HEK293 (cell line): ENCODE results near the gene MACROD1.

Experiments used
- CTCF ChIA-PET: fragments of 350-600 bp; formaldehyde crosslinking; extraction: SDS; loops from one replicate; lab custom pipeline; 2021; ENCODE audit warnings: antibody characterized with exemption; lab: Yijun Ruan, JAX
- POLR2A ChIA-PET: fragments of 300-600 bp; formaldehyde crosslinking; extraction: SDS; loops from one replicate; lab custom pipeline; 2020; ENCODE audit warnings: antibody characterized with exemption, inconsistent platforms; lab: Yijun Ruan, JAX
- H3K27ac ChIP-seq: fragments of 200-500 bp; sonication (Bioruptor generic); 2 replicates; pipeline ENCODE4 v1.5.1; 2014; ENCODE audit warnings: low read depth, low read length, control low read depth, inconsistent platforms; ENCODE audit errors: extremely low read depth
- H3K36me3 ChIP-seq, 2 experiments: fragments of 200-500 bp in 1 of 2; sonication (Bioruptor generic) in 1 of 2; 1 replicate in 1 of 2; 2 replicates in 1 of 2; pipeline ENCODE4 v1.5.1; 2014 to 2017; ENCODE audit warnings: inconsistent platforms in 2 of 2, low read length in 2 of 2; ENCODE audit not compliant: control insufficient read depth in 2 of 2, insufficient read depth in 1 of 2
- H3K4me1 ChIP-seq: fragments of 200-500 bp; sonication (Bioruptor generic); 2 replicates; pipeline ENCODE4 v1.5.1; 2014; ENCODE audit warnings: mild to moderate bottlenecking, low read length, inconsistent platforms; ENCODE audit not compliant: control insufficient read depth, insufficient read depth
- H3K4me3 ChIP-seq: 2 replicates; pipeline ENCODE4 v1.5.1; 2011; ENCODE audit warnings: low read depth, mild to moderate bottlenecking, control low read depth, low read length, moderate library complexity
- H3K9me3 ChIP-seq: fragments of 200-500 bp; sonication (Bioruptor generic); 2 replicates; pipeline ENCODE4 v1.5.1; 2014; ENCODE audit warnings: low read depth, low read length, inconsistent platforms; ENCODE audit not compliant: control insufficient read depth, insufficient read depth
- IKZF3 ChIP-seq: fragments of 450-650 bp; IDR thresholded peaks from 2 replicates; pipeline ENCODE4 v1.5.0; 2018; ENCODE audit warnings: missing biosample characterization, mild to moderate bottlenecking, missing genetic modification characterization, moderate library complexity
- KLF10 ChIP-seq: fragments of 450-650 bp; IDR thresholded peaks from 2 replicates; pipeline ENCODE4 v1.5.1; 2018; ENCODE audit warnings: missing biosample characterization, mild to moderate bottlenecking, missing genetic modification characterization
- MEIS1 ChIP-seq: sonication (generic); formaldehyde crosslinking; IDR thresholded peaks from 2 replicates; pipeline ENCODE4 v1.8.1; 2022; ENCODE audit warnings: missing genetic modification reagents, mild to moderate bottlenecking, borderline replicate concordance
- SP7 ChIP-seq: fragments of 450-650 bp; formaldehyde crosslinking; IDR thresholded peaks from 2 replicates; pipeline ENCODE4 v1.5.1; 2016; ENCODE audit warnings: missing biosample characterization, missing genetic modification characterization
- ZBTB21 ChIP-seq: fragments of 450-650 bp; formaldehyde crosslinking; IDR thresholded peaks from 2 replicates; pipeline ENCODE4 v1.5.1; 2017; ENCODE audit warnings: missing biosample characterization, missing genetic modification characterization
- ZIC2 ChIP-seq: fragments of 450-650 bp; formaldehyde crosslinking; IDR thresholded peaks from 2 replicates; pipeline ENCODE4 v1.5.1; 2016; ENCODE audit warnings: missing biosample characterization, missing genetic modification characterization
- ZNF174 ChIP-seq: fragments of 450-650 bp; formaldehyde crosslinking; IDR thresholded peaks from 2 replicates; pipeline ENCODE4 v1.5.0; 2017; ENCODE audit warnings: missing biosample characterization, mild to moderate bottlenecking, missing genetic modification characterization
- ZNF202 ChIP-seq: fragments of 450-650 bp; formaldehyde crosslinking; IDR thresholded peaks from 2 replicates; pipeline ENCODE4 v1.5.1; 2016; ENCODE audit warnings: missing biosample characterization, missing genetic modification characterization, borderline replicate concordance
- ZNF433 ChIP-seq: fragments of 450-650 bp; formaldehyde crosslinking; IDR thresholded peaks from 2 replicates; pipeline ENCODE4 v1.5.1; 2016; ENCODE audit warnings: missing biosample characterization, missing genetic modification characterization, low read depth
- ZNF48 ChIP-seq: fragments of 450-650 bp; formaldehyde crosslinking; IDR thresholded peaks from 2 replicates; pipeline ENCODE4 v1.5.1; 2016; ENCODE audit warnings: missing biosample characterization, missing genetic modification characterization
- ZNF544 ChIP-seq: fragments of 450-650 bp; formaldehyde crosslinking; IDR thresholded peaks from 2 replicates; pipeline ENCODE4 v1.5.0; 2017; ENCODE audit warnings: missing biosample characterization, missing genetic modification characterization
- ZNF561 ChIP-seq: fragments of 450-650 bp; IDR thresholded peaks from 2 replicates; pipeline ENCODE4 v1.5.1; 2018; ENCODE audit warnings: missing biosample characterization, missing genetic modification characterization, borderline replicate concordance
- ZNF571 ChIP-seq: fragments of 450-650 bp; formaldehyde crosslinking; IDR thresholded peaks from 2 replicates; pipeline ENCODE4 v1.5.0; 2017; ENCODE audit warnings: missing biosample characterization, missing genetic modification characterization
- ZNF585B ChIP-seq: fragments of 450-650 bp; formaldehyde crosslinking; IDR thresholded peaks from 2 replicates; pipeline ENCODE4 v1.5.1; 2016; ENCODE audit warnings: missing biosample characterization, missing genetic modification characterization
- ZNF623 ChIP-seq: fragments of 450-650 bp; formaldehyde crosslinking; IDR thresholded peaks from 2 replicates; pipeline ENCODE4 v1.5.1; 2016; ENCODE audit warnings: missing biosample characterization, missing genetic modification characterization
- ZNF629 ChIP-seq: fragments of 450-650 bp; formaldehyde crosslinking; IDR thresholded peaks from 2 replicates; pipeline ENCODE4 v1.5.1; 2017; ENCODE audit warnings: missing biosample characterization, missing genetic modification characterization
- ZNF777 ChIP-seq: fragments of 450-650 bp; formaldehyde crosslinking; IDR thresholded peaks from 2 replicates; pipeline ENCODE4 v1.5.1; 2017; ENCODE audit warnings: missing biosample characterization, missing genetic modification characterization, borderline replicate concordance
- ZNF791 ChIP-seq: fragments of 450-650 bp; formaldehyde crosslinking; IDR thresholded peaks from 2 replicates; pipeline ENCODE4 v1.5.1; 2016; ENCODE audit warnings: missing biosample characterization, missing genetic modification characterization
- ZNF837 ChIP-seq: fragments of 450-650 bp; formaldehyde crosslinking; IDR thresholded peaks from 2 replicates; pipeline ENCODE4 v1.5.1; 2016; ENCODE audit warnings: missing biosample characterization, missing genetic modification characterization
- TF ChIP-seq, protein P1 (sequence below): fragments of 450-650 bp; formaldehyde crosslinking; IDR thresholded peaks from 2 replicates; pipeline ENCODE4 v1.5.1; 2016; ENCODE audit warnings: missing biosample characterization, missing genetic modification characterization
- TF ChIP-seq, protein P2 (sequence below): fragments of 450-650 bp; formaldehyde crosslinking; IDR thresholded peaks from 2 replicates; pipeline ENCODE4 v1.5.1; 2016; ENCODE audit warnings: missing biosample characterization, missing genetic modification characterization
- TF ChIP-seq, protein P3 (sequence below): fragments of 450-650 bp; formaldehyde crosslinking; IDR thresholded peaks from 2 replicates; pipeline ENCODE4 v1.5.1; 2017; ENCODE audit warnings: missing biosample characterization, missing genetic modification characterization
- TF ChIP-seq, protein P4 (sequence below): fragments of 450-650 bp; formaldehyde crosslinking; IDR thresholded peaks from 2 replicates; pipeline ENCODE4; 2016; ENCODE audit warnings: missing biosample characterization, missing genetic modification characterization
- TF ChIP-seq, protein P5 (sequence below): fragments of 450-650 bp; formaldehyde crosslinking; IDR thresholded peaks from 2 replicates; pipeline ENCODE4 v1.5.1; 2016; ENCODE audit warnings: missing biosample characterization, missing genetic modification characterization, borderline replicate concordance
- TF ChIP-seq, protein P6 (sequence below): fragments of 450-650 bp; formaldehyde crosslinking; optimal IDR thresholded peaks from 2 replicates; pipeline ENCODE3; 2016; ENCODE audit warnings: missing biosample characterization, mild to moderate bottlenecking, missing genetic modification characterization

Gene MACROD1

DNA sequence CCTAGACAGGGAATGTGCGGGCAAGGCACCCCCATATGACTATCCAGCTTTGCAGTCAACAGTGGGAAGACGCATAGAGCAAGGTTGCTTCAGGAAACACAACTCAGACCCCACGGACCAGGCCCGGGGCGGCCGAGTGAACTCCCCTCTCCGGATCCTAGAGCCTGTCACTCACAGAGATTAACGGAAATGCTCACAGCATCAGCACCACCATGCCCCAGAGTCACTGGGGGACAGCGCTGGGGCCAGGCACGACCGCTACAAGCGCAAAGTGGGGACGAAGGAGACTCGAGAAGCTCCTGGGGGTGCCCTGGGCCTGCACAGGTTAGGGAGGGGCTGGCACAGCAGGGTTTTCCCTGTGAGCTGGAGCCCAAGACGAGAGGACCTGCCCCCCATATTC, 15.9 kb downstream of the MACROD1 start:
- CTCF ChIA-PET = interaction anchor here (0.6 to 8.9 kb wide), 14 partner anchors 12 to 672 kb away, joined by 3 to 70 read pairs (median 3); partner anchors contain the start of gene MARK2
- Histone ChIP-seq H3K4me1 (no peaks in the 10 kb centered on the region), H3K27ac (no peak overlapping the region), H3K4me3 (no peak overlapping the region), H3K9me3 (no peaks in the 10 kb centered on the region), H3K36me3 (no peaks in the 10 kb centered on the region)
- no peak for TF ChIP-seq SP7 (tag by site-specific recombination)
- TF ChIP-seq ZNF837 = no peak
- TF ChIP-seq ZIC2 (tag by site-specific recombination) = no peak
- TF ChIP-seq ZNF544 (tag by site-specific recombination) = no peak
- no peak for TF ChIP-seq MEIS1 (CRISPR knock-in tag)
- TF ChIP-seq, protein P1, sequence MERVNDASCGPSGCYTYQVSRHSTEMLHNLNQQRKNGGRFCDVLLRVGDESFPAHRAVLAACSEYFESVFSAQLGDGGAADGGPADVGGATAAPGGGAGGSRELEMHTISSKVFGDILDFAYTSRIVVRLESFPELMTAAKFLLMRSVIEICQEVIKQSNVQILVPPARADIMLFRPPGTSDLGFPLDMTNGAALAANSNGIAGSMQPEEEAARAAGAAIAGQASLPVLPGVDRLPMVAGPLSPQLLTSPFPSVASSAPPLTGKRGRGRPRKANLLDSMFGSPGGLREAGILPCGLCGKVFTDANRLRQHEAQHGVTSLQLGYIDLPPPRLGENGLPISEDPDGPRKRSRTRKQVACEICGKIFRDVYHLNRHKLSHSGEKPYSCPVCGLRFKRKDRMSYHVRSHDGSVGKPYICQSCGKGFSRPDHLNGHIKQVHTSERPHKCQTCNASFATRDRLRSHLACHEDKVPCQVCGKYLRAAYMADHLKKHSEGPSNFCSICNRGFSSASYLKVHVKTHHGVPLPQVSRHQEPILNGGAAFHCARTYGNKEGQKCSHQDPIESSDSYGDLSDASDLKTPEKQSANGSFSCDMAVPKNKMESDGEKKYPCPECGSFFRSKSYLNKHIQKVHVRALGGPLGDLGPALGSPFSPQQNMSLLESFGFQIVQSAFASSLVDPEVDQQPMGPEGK (tag by site-specific recombination) = no peak
- no peak for TF ChIP-seq ZNF571
- TF ChIP-seq ZNF629 (tag by site-specific recombination) = no peak
- TF ChIP-seq ZNF791 (tag by site-specific recombination) = no peak
- TF ChIP-seq, protein P2, sequence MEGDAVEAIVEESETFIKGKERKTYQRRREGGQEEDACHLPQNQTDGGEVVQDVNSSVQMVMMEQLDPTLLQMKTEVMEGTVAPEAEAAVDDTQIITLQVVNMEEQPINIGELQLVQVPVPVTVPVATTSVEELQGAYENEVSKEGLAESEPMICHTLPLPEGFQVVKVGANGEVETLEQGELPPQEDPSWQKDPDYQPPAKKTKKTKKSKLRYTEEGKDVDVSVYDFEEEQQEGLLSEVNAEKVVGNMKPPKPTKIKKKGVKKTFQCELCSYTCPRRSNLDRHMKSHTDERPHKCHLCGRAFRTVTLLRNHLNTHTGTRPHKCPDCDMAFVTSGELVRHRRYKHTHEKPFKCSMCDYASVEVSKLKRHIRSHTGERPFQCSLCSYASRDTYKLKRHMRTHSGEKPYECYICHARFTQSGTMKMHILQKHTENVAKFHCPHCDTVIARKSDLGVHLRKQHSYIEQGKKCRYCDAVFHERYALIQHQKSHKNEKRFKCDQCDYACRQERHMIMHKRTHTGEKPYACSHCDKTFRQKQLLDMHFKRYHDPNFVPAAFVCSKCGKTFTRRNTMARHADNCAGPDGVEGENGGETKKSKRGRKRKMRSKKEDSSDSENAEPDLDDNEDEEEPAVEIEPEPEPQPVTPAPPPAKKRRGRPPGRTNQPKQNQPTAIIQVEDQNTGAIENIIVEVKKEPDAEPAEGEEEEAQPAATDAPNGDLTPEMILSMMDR (tag by site-specific recombination) = no peak
- TF ChIP-seq, protein P3, sequence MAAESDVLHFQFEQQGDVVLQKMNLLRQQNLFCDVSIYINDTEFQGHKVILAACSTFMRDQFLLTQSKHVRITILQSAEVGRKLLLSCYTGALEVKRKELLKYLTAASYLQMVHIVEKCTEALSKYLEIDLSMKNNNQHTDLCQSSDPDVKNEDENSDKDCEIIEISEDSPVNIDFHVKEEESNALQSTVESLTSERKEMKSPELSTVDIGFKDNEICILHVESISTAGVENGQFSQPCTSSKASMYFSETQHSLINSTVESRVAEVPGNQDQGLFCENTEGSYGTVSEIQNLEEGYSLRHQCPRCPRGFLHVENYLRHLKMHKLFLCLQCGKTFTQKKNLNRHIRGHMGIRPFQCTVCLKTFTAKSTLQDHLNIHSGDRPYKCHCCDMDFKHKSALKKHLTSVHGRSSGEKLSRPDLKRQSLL (tag by site-specific recombination) = no peak
- TF ChIP-seq ZNF777 (tag by site-specific recombination) = no peak
- TF ChIP-seq, protein P4, sequence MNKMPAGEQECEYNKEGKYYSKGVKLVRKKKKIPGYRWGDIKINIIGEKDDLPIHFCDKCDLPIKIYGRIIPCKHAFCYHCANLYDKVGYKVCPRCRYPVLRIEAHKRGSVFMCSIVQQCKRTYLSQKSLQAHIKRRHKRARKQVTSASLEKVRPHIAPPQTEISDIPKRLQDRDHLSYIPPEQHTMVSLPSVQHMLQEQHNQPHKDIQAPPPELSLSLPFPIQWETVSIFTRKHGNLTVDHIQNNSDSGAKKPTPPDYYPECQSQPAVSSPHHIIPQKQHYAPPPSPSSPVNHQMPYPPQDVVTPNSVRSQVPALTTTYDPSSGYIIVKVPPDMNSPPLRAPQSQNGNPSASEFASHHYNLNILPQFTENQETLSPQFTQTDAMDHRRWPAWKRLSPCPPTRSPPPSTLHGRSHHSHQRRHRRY = no peak
- TF ChIP-seq, protein P5, sequence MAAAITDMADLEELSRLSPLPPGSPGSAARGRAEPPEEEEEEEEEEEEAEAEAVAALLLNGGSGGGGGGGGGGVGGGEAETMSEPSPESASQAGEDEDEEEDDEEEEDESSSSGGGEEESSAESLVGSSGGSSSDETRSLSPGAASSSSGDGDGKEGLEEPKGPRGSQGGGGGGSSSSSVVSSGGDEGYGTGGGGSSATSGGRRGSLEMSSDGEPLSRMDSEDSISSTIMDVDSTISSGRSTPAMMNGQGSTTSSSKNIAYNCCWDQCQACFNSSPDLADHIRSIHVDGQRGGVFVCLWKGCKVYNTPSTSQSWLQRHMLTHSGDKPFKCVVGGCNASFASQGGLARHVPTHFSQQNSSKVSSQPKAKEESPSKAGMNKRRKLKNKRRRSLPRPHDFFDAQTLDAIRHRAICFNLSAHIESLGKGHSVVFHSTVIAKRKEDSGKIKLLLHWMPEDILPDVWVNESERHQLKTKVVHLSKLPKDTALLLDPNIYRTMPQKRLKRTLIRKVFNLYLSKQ (tag by site-specific recombination) = no peak
- POLR2A ChIA-PET = interaction anchor here (0.7 kb wide), 1 partner anchor 150 kb away, joined by 3 read pairs; no protein-coding TSS in a partner anchor

DNA sequence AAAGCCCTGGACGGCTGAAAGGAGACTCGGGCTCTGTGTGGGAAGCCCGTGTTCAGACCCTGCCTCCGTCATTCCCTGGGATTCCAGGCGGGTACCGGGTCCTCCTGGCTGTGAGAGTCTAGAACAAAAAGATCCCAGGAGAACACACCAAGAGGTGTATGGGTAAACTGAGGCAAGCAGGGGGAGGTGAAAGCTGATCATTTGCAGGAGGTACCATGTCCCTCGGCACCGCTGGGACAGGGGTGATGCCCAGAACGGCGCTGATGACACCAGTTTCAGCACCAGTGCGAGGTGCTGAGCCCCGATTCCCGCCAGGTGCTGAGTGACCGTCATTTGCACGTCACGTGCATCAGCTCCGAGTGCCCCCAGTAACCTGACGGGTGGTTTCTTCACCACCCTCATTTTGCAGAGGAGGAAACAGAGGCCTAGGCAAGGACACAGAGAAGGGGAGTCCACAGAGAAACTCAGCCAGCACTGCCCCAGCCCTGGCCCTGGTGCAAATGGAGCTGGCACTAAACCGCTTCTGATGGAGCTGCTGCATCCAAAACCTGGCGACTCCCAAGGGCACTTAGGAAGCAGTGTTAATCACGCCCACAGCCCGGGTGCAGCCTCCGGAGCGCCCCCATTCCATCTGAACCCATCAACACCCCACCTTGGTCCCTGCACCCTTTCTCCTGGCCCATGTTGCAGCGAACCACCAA, 16.8 kb downstream of the MACROD1 start:
- H3K9me3 ChIP-seq = no peaks in the 10 kb centered on the region
- CTCF ChIA-PET = interaction anchor here (0.6 to 8.9 kb wide), 21 partner anchors 11 to 671 kb away, joined by 3 to 70 read pairs (median 3); partner anchors contain the start of genes ESRRA, MARK2 and ZFTA
- H3K36me3 ChIP-seq = no peaks in the 10 kb centered on the region
- POLR2A ChIA-PET = no interaction called here
- no peak overlapping the region for H3K27ac ChIP-seq
- H3K4me1 ChIP-seq = no peaks in the 10 kb centered on the region
- H3K4me3 ChIP-seq = no peak overlapping the region
- TF ChIP-seq, protein P6, sequence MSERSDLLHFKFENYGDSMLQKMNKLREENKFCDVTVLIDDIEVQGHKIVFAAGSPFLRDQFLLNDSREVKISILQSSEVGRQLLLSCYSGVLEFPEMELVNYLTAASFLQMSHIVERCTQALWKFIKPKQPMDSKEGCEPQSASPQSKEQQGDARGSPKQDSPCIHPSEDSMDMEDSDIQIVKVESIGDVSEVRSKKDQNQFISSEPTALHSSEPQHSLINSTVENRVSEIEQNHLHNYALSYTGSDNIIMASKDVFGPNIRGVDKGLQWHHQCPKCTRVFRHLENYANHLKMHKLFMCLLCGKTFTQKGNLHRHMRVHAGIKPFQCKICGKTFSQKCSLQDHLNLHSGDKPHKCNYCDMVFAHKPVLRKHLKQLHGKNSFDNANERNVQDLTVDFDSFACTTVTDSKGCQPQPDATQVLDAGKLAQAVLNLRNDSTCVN (tag by site-specific recombination) = no peak
- TF ChIP-seq IKZF3 (tag by site-specific recombination) (no peak), KLF10 (tag by site-specific recombination) (no peak), ZNF585B (no peak), ZNF48 (tag by site-specific recombination) (no peak), ZNF561 (tag by site-specific recombination) (no peak), ZNF202 (tag by site-specific recombination) (no peak), ZNF174 (no peak), ZNF433 (tag by site-specific recombination) (no peak), ZBTB21 (no peak), ZNF623 (tag by site-specific recombination) (no peak)
